Lung (tissue), 12 donors: ENCODE measurements around the gene DMRT3. TPM values are rescaled to one million over a fixed set of nuclear protein-coding genes. Genes with fewer than 3 reads are reported as not detected.

Experiments
- ATAC-seq: fragments of 200-7000 bp; cut with Tn5 transposase; one replicate; pipeline ENCODE4 v1.9.1; 2020; ENCODE audit warnings: moderate number of reproducible peaks; ENCODE audit not compliant: insufficient read depth, low FRiP score
- DNase-seq, 3 donors: peaks; one replicate each; pipeline ENCODE4 v3.0.0-alpha.2; 2013 to 2017
- H3K27ac ChIP-seq, 2 donors: one replicate each; pipeline ENCODE4 v1.5.1; 2013; ENCODE audit warnings: mild to moderate bottlenecking in 2 of 2, moderate library complexity in 2 of 2, control low read depth in 1 of 2, inconsistent platforms in 1 of 2, low read depth in 1 of 2, low read length in 1 of 2
- H3K27me3 ChIP-seq, 3 donors: one replicate each; pipeline ENCODE4 v1.5.1; 2013; ENCODE audit warnings: low read length in 2 of 3; ENCODE audit not compliant: control insufficient read depth in 3 of 3, insufficient read depth in 3 of 3
- H3K36me3 ChIP-seq, 4 donors: one replicate each; pipeline ENCODE4 v1.5.1; 2013; ENCODE audit warnings: low read length in 4 of 4, mild to moderate bottlenecking in 1 of 4, moderate library complexity in 1 of 4; ENCODE audit not compliant: control insufficient read depth in 4 of 4, insufficient read depth in 4 of 4
- H3K4me1 ChIP-seq, 5 donors: one replicate each; pipeline ENCODE4 v1.5.1; 2013; ENCODE audit warnings: low read length in 5 of 5, mild to moderate bottlenecking in 2 of 5, moderate library complexity in 1 of 5; ENCODE audit not compliant: control insufficient read depth in 5 of 5, insufficient read depth in 5 of 5
- H3K4me3 ChIP-seq: one replicate; pipeline ENCODE4 v1.5.1; 2013; ENCODE audit warnings: mild to moderate bottlenecking, control low read depth, moderate library complexity
- H3K9ac ChIP-seq, 2 donors: one replicate each; pipeline ENCODE4 v1.5.1; 2013; ENCODE audit warnings: low read length in 2 of 2, control low read depth in 1 of 2; ENCODE audit not compliant: insufficient read depth in 1 of 2
- H3K9me3 ChIP-seq, 4 donors: one replicate each; pipeline ENCODE4 v1.5.1; 2013; ENCODE audit warnings: low read length in 3 of 4, mild to moderate bottlenecking in 1 of 4, moderate library complexity in 1 of 4; ENCODE audit not compliant: control insufficient read depth in 4 of 4, insufficient read depth in 3 of 4
- WGBS, 2 donors: extraction: QIAGEN DNeasy Blood & Tissue Kit; methylation state at CpG; one replicate each; pipeline ENCODE4 v1.1.7; 2013; 5-methylcytosine and 5-hydroxymethylcytosine counted together
- polyA plus RNA-seq, 2 donors: library from polyadenylated mRNA; stranded (reverse); fragments of 200-250 nt; gene quantifications; one replicate each; pipeline ENCODE4 v1.2.1, GENCODE V29; 2013
- total RNA-seq, 2 donors: library from RNA; depleted of rRNA in 1 of 2; stranded (reverse); fragments of >200 nt in 1 of 2; gene quantifications; one replicate each; pipeline ENCODE4 v1.2.1, GENCODE V29; 2014 to 2021
- TF ChIP-seq, protein P1 (sequence below): IDR thresholded peaks from 2 replicates; pipeline ENCODE4 v1.5.1; 2012; ENCODE audit warnings: mild to moderate bottlenecking; ENCODE audit errors: control extremely low read depth, extremely low read depth
- donor health status: control.
- donor health status: control.
- donor health status: Bipolar disorder and iron deficiency.
- donor health status: healthy.
- donor health status: DM: yes; HTN: yes; CAD: no.

Gene DMRT3
- total and polyA plus RNA-seq, 4 donors, result 0.13 to 0.20 TPM; not detected in 2

GRCh38 chr9:979983-980382, 3.5 kb downstream of the DMRT3 start:
- 18 to 22% methylated on average over 2 of the region's 2 CpGs for WGBS, 2 donors
- Histone ChIP-seq H3K9me3 (peaks cover 0 to 15% (median 0%) of the 10 kb centered on the region in 4 donors), H3K27me3 (peaks cover 28 to 92% (median 80%) of the 10 kb centered on the region in 3 donors), H3K4me1 (peaks cover 0 to 14% (median 0%) of the 10 kb centered on the region in 5 donors), H3K27ac (no peak overlapping the region), H3K9ac (no peak overlapping the region), H3K4me3 (no peak overlapping the region), H3K36me3 (no peaks in the 10 kb centered on the region)
- DNase-seq (no peak), ATAC-seq (no peak)
- TF ChIP-seq, protein P1, sequence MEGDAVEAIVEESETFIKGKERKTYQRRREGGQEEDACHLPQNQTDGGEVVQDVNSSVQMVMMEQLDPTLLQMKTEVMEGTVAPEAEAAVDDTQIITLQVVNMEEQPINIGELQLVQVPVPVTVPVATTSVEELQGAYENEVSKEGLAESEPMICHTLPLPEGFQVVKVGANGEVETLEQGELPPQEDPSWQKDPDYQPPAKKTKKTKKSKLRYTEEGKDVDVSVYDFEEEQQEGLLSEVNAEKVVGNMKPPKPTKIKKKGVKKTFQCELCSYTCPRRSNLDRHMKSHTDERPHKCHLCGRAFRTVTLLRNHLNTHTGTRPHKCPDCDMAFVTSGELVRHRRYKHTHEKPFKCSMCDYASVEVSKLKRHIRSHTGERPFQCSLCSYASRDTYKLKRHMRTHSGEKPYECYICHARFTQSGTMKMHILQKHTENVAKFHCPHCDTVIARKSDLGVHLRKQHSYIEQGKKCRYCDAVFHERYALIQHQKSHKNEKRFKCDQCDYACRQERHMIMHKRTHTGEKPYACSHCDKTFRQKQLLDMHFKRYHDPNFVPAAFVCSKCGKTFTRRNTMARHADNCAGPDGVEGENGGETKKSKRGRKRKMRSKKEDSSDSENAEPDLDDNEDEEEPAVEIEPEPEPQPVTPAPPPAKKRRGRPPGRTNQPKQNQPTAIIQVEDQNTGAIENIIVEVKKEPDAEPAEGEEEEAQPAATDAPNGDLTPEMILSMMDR, result no peak

GRCh38 chr9:980640-981039, 4.2 kb downstream of the DMRT3 start:
- DNase-seq (no peak), ATAC-seq (no peak)
- H3K9ac ChIP-seq, result no peak overlapping the region
- H3K27me3 ChIP-seq, result peaks cover 25 to 90% (median 78%) of the 10 kb centered on the region in 3 donors
- TF ChIP-seq, protein P1, result no peak
- H3K4me1 ChIP-seq, result peaks cover 0 to 14% (median 0%) of the 10 kb centered on the region in 5 donors
- H3K4me3 ChIP-seq, result no peak overlapping the region
- WGBS, 2 donors, result 4 to 9% methylated on average over 4 of the region's 4 CpGs
- H3K27ac ChIP-seq, result no peak overlapping the region
- H3K9me3 ChIP-seq, result peaks cover 0 to 15% (median 0%) of the 10 kb centered on the region in 4 donors
- no peaks in the 10 kb centered on the region for H3K36me3 ChIP-seq

GRCh38 chr9:981491-981898, 5.0 kb downstream of the DMRT3 start:
- no peak for ATAC-seq
- no peak overlapping the region for H3K27ac ChIP-seq

More at GRCh38 chr9:981491-981898, 5.0 kb downstream of the DMRT3 start:
- H3K36me3 ChIP-seq, result no peaks in the 10 kb centered on the region
- peaks cover 0 to 12% (median 0%) of the 10 kb centered on the region in 5 donors for H3K4me1 ChIP-seq
- peaks cover 0 to 15% (median 0%) of the 10 kb centered on the region in 4 donors for H3K9me3 ChIP-seq
- 11 to 16% methylated on average over 15 to 16 of the region's 16 CpGs for WGBS, 2 donors
- peaks cover 18 to 90% (median 77%) of the 10 kb centered on the region in 3 donors for H3K27me3 ChIP-seq
- no peak overlapping the region for H3K9ac ChIP-seq
- no peak overlapping the region for H3K4me3 ChIP-seq
- DNase-seq, result no peak
- TF ChIP-seq, protein P1, result no peak
